RKO (cell line): Measurements from ENCODE around the gene SZT2.

Source experiments
- DNase-seq: peaks from one replicate; pipeline ENCODE4 v3.0.0-alpha.2; 2016; ENCODE audit warnings: low spot score

Gene SZT2

DNA sequence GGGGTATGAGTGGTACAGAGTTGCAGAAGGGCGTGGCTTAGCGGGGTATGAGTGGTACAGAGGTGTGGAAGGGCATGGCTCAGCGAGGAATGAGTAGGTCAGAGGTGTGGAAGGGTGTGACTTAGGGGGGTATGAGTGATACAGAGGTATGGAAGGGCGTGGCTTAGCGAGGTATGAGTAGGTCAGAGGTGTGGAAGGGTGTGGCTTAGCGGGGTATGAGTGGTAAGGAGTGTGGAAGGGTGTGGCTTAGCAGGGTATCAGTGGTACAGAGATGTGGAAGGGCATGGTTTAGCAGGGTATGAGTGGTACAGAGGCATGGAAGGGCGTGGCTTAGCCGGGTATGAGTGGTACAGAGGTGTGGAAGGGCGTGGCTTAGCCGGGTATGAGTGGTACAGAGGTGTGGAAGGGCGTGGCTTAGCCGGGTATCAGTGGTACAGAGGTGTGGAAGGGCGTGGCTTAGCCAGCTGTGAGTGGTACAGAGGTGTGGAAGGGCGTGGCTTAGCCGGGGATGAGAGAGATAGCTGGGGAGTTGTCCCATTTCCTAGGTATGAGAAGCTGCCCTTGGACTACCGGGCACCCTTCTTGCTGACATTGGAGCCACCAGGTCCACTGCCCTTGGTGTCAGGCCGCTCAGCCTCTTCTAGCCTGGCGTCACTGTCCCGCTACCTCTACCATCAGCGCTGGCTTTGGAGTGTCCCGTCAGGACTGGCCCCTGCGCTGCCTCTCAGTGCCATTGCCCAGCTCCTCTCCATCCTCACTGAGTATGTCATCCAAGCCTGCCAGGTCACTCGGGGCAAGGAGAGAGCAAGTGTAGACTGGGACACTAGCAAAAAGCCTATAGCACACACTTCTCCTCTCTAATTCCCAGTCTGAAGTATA lies 34.2 kb downstream of the SZT2 start:
- no peak for DNase-seq

DNA sequence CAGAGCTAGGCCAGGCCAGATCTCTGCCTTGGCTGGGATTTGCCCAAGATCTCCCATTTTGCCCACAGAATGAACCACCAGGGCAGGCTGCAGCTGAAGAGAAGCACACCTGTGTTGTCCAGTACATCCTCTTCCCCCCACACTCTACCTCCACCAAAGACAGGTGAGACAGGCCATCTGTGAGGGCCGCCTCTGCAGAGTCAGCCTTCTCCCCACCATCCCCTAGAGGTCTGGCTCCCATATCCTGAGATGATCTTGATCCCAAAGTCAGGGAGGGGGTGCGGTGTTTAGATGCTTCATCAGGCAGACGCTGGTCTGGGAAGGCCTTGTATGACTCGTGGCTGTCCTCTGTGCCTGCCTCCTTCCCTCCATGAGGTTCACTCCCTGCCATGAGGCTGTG lies 35.3 kb downstream of the SZT2 start:
- no peak for DNase-seq

GRCh38 chr1:43426221-43426620 lies 36.5 kb downstream of the SZT2 start:
- DNase-seq = no peak

- DNase-seq = no peak
Observed at GRCh38 chr1:43427524-43427923, 37.8 kb downstream of the SZT2 start.

DNA sequence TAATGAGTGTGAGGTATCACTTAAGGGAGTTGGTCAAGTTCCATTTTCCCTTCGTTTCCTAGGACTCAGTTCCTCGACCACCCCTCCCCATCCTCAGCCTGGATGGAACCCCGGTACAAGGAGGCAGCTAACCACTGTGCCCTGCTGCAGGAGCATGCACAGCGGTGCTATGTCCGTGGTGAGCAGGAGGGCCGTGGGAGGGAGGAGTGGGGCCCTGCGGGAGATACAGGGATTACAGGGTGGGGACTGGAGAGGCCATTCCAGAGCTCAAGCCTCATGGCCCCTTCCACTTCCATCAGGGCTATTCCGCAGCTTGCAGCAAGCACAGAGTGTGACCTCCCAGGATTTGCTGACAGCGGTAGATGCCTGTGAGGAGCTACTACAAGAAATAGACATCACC lies 38.2 kb downstream of the SZT2 start:
- no peak for DNase-seq

GRCh38 chr1:43430831-43431230 lies 41.1 kb downstream of the SZT2 start:
- no peak for DNase-seq

- no peak for DNase-seq
Observed at GRCh38 chr1:43431676-43432075, 42.0 kb downstream of the SZT2 start.

- DNase-seq = no peak
Observed at GRCh38 chr1:43432171-43432860, 42.6 kb downstream of the SZT2 start.

DNA sequence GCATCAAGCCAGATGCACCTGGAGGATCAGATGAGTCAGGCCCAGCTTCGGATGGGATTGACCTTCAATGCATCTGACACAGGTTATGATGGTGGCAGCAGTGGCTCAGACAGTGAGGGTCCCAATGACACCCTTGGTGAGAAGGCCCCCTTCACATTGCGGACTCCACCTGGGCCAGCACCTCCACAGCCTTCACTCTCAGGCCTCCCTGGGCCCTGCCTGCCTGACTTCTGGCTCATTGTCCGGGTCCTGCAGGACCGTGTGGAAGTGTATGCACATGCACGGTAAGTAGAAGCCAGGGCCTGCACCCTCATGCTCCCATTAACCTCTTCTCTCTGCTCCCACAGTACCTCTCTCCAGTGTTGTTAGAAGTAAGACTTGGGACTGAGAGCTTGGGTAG lies 43.2 kb downstream of the SZT2 start:
- DNase-seq = no peak

DNA sequence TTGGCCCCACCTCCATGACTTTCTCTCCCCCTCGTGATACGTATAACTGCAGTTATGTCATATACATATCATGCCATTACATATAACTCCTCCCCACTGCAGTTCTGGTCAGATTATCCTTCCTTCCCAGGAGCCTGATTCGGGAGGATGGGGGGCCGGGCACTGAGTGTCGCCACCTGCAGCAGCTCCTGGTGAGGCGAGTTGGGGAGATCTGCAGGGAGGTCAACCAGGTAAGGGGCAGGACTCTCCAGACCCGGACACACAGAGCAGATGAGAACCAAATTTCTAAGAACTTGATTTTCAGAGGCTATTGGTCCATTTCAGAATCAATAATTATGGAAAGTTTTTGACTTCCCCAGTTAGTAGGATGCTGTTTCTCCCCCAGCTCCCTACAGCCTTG lies 44.6 kb downstream of the SZT2 start:
- no peak for DNase-seq

DNA sequence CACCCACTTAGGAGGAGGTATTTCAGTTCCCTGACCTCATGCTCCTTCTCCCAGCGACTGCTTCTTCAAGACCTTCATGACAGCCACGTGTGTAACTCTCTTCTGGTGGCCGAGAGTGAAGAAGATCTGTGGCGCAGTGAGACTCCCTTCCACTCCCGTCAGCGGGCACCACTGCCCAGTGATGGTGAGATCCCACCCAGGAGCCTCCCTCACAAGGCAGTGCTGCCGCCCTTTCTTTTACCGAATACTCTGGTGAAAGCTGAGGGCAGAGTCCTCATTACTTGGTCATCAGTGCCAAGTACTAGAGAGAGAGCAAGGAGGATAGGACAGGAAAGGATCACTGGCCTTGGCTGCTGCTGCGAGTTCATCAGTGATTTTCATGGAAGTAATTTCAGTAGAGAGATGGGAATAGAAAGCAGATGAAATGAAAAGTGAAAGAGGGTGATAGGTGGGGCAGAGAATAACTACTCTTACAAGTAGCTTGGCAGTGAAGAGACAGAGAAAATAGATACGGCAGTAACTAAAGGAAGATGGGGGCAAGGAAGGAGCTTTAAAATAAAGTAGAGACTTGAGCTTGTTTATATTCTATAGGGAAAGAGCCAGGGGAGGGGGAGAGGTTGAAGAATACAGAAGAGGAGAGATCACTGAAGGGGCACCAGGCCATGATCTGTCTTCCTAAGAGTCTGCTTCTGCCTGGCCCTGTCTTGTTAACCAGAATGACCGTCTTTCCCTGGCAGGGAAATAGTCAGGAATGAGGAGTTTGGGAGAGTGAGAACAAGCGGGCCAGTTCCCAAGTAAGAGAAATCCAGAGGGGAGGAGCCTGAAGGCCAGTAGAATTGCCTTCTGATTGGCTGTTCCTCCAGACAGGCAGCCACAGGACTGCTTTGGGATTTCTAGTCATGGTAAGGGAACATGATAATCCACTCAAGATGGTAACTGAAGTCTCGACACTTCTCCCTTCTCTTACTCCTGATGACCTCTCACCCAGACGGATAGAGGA lies 45.7 kb downstream of the SZT2 start:
- DNase-seq = no peak

DNA sequence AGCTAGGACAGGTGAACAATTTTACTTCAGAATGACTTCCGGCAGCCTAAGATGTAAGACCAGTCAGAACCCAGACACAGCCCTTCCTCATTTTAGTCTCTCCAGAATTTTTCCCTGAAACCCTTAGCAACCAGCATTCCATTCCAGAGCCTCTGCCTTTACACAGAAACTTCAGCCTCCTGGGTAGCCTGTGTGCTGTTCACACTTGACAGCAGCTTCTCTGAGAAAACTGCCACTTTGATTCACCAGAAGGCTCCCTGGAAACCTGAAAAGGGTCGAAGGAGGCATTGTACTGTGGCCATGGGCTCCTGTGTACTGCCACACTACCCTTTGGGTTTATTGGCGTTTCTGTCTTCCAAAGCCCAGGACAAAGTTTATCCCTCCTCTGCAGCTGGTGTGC lies 46.7 kb downstream of the SZT2 start:
- DNase-seq = no peak

DNA sequence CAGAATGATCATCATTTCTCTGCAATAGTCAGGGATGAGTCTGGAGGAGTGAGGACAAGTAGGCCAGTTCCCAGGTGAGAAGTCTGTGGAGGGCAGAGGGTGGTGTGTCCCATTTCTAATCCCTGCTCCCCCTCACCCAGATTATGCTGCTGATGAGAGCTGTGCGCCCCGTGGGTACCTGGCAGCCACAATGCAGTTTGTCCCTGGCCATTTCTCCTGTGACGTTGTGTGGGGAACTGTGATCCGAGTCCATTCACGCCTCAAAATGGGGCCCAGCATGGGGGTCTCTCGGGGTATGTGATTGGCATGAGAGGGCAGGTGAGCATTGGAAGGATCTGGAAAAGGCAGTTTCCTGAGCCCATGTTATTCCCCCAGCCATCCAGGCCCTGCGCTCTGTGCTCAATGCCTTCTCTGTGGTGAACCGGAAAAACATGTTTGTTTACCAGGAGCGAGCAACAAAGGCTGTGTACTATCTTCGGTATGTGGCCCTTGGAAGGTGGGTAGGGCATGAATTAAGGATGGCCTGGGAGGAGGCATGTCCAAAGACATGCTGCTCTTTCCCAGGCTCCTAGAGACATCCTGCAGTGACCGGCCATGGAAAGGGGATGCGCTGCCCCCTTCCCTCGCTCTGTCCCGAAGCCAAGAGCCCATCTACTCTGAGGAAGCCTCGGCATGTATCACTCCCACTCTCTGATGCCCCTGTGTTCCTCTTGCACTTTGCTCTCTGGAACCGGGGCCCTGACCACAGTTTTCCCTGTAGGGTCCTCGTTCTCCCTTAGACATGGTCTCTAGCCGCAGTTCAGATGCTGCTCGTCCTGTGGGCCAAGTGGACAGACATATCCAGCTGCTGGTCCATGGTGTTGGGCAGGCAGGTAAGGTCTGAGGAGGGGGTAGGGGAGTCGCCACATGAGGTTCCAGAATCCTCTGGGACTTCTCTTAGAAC lies 47.6 kb downstream of the SZT2 start:
- no peak for DNase-seq

- DNase-seq = no peak
Observed at GRCh38 chr1:43438006-43438405, 48.3 kb downstream of the SZT2 start.

DNA sequence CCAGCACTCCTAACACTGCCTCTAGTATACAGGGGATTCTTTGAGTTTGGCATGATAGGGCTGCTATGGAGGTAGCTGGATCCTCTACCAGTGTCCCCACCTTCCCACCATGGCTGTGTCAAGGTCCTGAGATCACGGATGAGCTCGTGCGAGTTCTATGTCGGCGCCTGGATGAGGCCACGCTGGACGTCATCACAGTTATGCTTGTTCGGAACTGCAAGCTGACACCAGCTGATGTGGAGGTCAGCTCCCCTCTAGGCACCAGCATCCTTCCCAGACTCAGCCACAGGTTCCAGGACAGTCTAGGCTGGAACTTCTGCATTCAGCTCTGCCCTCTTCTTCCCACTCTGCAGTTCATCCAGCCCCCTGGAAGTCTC lies 48.9 kb downstream of the SZT2 start:
- no peak for DNase-seq

GRCh38 chr1:43438953-43439581 lies 49.4 kb downstream of the SZT2 start:
- no peak for DNase-seq

DNA sequence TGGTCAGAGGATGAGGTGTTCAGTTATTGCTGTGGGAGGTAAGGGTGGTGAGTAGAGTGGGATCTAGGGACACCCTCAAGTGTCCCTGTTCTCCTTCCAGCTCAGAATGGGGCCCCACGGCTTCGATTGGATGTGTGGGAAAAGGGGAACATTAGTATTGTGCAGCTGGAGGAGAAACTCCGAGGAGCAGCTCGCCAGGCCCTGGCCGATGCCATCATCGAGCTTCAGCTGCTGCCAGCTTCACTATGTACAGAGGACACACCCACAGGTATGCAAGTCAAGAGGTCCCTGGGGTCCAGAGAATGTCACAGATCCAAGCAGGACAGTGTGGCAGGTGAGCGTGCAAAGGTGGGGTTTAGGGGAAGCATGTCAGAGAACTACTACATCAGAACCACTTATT lies 50.1 kb downstream of the SZT2 start:
- DNase-seq = no peak

DNA sequence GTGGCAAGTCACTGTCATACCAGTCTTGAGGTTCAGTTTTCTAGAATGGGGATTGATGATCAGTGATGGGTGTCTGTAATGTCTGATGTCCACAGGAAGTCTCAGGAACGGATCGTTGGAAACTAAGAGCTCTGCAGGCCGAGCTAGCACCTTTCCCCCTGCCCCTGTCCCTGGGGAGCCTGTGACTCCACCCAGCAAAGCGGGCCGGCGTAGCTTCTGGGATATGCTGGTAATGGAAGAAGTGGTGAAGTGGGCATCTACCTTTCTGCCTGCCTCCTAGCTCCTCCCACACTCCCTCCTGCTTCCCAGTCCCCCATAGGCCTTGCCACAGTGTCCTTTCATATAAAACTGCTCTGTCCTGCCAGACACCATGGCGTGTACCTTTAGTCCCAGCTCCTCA lies 50.7 kb downstream of the SZT2 start:
- no peak for DNase-seq

DNA sequence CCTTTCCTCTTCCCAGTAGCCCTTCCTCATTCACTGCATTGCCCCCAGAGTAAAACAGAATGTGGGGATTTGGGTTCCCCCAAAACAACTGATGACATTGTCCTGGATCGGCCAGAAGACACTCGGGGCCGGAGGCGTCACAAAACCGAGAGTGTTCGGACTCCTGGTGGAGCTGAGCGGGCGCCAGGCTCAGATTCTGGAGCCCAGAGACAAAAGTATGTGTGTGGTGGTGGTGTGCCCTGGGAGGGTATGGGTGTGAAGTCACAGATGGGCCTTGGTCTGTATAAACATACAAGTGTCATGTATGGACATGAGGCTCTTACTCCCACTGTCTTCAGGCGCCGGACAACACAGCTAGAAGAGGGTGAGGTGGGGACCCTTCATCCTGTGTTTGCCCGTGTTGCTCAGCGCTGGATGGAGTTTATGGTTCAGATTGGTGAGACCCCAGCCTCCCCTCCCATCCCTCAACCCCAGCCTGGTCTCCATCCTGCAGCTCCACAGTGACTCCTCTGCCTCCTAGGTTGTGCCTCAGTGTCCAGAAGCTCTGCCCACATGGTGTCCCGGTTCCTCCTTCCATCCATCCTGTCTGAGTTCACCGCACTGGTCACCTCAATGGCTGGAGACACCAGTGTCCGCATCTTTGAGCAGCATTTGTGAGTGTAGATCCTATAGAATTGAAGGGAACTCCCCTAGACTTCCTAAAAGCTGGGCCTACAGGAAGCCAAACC lies 51.6 kb downstream of the SZT2 start:
- DNase-seq = no peak
